ENCODE results near the gene SENP5.

Gene SENP5

GRCh38 chr3:196918968-196919367 is 51.2 kb downstream of the SENP5 start:
- DNase-seq (ENCODE audit: low read depth), result no peak
- TF ChIP-seq CTCF (IDR thresholded peaks at IDR 0.05; ENCODE audit: low read depth, low read length, missing control alignments), result no peak
- no peak overlapping the region for H3K4me3 ChIP-seq (ENCODE audit: low read depth, low read length)

GRCh38 chr3:196920733-196921132 is 53.0 kb downstream of the SENP5 start:
- no peak for DNase-seq (ENCODE audit: low read depth)
- no peak for TF ChIP-seq CTCF (IDR thresholded peaks at IDR 0.05; ENCODE audit: low read depth, low read length, missing control alignments)
- no peak overlapping the region for H3K4me3 ChIP-seq (ENCODE audit: low read depth, low read length)

- no peak for TF ChIP-seq CTCF (IDR thresholded peaks at IDR 0.05; ENCODE audit: low read depth, low read length, missing control alignments)
- H3K4me3 ChIP-seq (ENCODE audit: low read depth, low read length), result no peak overlapping the region
- no peak for DNase-seq (ENCODE audit: low read depth)
These were observed 60.1 kb downstream of the SENP5 start for GRCh38 chr3:196927571-196928453.

GRCh38 chr3:196931157-196931556 is 63.4 kb downstream of the SENP5 start:
- H3K4me3 ChIP-seq (ENCODE audit: low read depth, low read length), result no peak overlapping the region
- no peak for DNase-seq (ENCODE audit: low read depth)
- no peak for TF ChIP-seq CTCF (IDR thresholded peaks at IDR 0.05; ENCODE audit: low read depth, low read length, missing control alignments)

- no peak overlapping the region; the same call in 1 of the 2 replicates for H3K4me3 ChIP-seq (ENCODE audit: low read depth, low read length)
- DNase-seq (ENCODE audit: low read depth), result no peak
- TF ChIP-seq CTCF (IDR thresholded peaks at IDR 0.05; ENCODE audit: low read depth, low read length, missing control alignments), result no peak
These were observed 64.3 kb downstream of the SENP5 start for GRCh38 chr3:196931828-196932587.

- TF ChIP-seq CTCF (IDR thresholded peaks at IDR 0.05; ENCODE audit: low read depth, low read length, missing control alignments), result no peak
- DNase-seq (ENCODE audit: low read depth), result no peak
- H3K4me3 ChIP-seq (ENCODE audit: low read depth, low read length), result no peak overlapping the region
These were observed 64.9 kb downstream of the SENP5 start for GRCh38 chr3:196932600-196932999.
